Testis (tissue), 5 donors: ENCODE data around the gene SNX8. TPM values are rescaled to one million over a fixed set of nuclear protein-coding genes. Genes with fewer than 3 reads are reported as not detected.

Experiments
- DNase-seq: peaks from one replicate; pipeline ENCODE4 v3.0.0-alpha.2; 2019
- H3K27ac ChIP-seq, 2 donors: fragments of 200-600 bp; sonication (generic); one replicate each; pipeline ENCODE4 v1.5.1; 2019
- H3K27me3 ChIP-seq: fragments of 200-600 bp; sonication (generic); one replicate; pipeline ENCODE4 v1.5.1; 2019
- H3K36me3 ChIP-seq: fragments of 200-600 bp; sonication (generic); one replicate; pipeline ENCODE4 v1.5.1; 2017; ENCODE audit warnings: low read depth; ENCODE audit errors: missing control alignments
- H3K4me1 ChIP-seq: fragments of 200-600 bp; sonication (generic); one replicate; pipeline ENCODE4 v1.5.1; 2019
- H3K4me3 ChIP-seq, 2 donors: fragments of 200-600 bp; sonication (generic); one replicate each; pipeline ENCODE4 v1.5.1; 2017 to 2019
- H3K9me3 ChIP-seq: fragments of 200-600 bp; sonication (generic); one replicate; pipeline ENCODE4 v1.5.1; 2017
- CTCF ChIP-seq, 3 experiments: fragments of 450-650 bp in 2 of 3; fragments of 200-600 bp in 1 of 3; sonication (generic) in 1 of 3; IDR thresholded peaks; one replicate each; pipeline ENCODE4 v1.5.1; 2016 to 2019; ENCODE audit warnings: antibody characterized with exemption in 3 of 3, mild to moderate bottlenecking in 2 of 3, moderate library complexity in 1 of 3
- POLR2A ChIP-seq: fragments of 450-650 bp; IDR thresholded peaks from one replicate; pipeline ENCODE4 v1.6.1; 2017; ENCODE audit warnings: antibody characterized with exemption, mild to moderate bottlenecking, moderate library complexity
- WGBS, 2 donors: methylation state at CpG; one replicate each; pipeline ENCODE4 v1.1.5; 2018; 5-methylcytosine and 5-hydroxymethylcytosine counted together
- intact Hi-C: fragments of 100-400 bp; cut with DNase I; formaldehyde crosslinking; loops from one replicate; pipeline ENCODE4 v1.15.1; 2023; ENCODE audit warnings: low total_unique reads
- long read RNA-seq, 2 donors: transcript quantifications; one replicate each; lab custom pipeline, GENCODE V29; 2026
- polyA plus RNA-seq: library from polyadenylated mRNA; stranded (reverse); fragments of 350-450 nt; fragmentation: Illumina TruSeq; extraction: RNeasy Lipid Tissue Mini Kit (QIAGEN cat#74804); gene quantifications from one replicate; pipeline ENCODE4 v1.2.3, GENCODE V29; 2014; ENCODE audit warnings: low read depth, low replicate concordance; ENCODE audit not compliant: insufficient read depth
- total RNA-seq, 2 donors: library from RNA; depleted of rRNA; stranded (reverse); fragments of >200 nt; gene quantifications; one replicate each; pipeline ENCODE4 v1.2.3, GENCODE V29; 2016

The SNX8 gene
- total RNA-seq (10 to 100 TPM; 50.9 to 66.8 TPM), polyA plus RNA-seq (90.8 TPM)
- long read RNA-seq, donor 1, full-length matches to known transcripts, result 7 of 47 reads
- long read RNA-seq, donor 1, partial matches to known transcripts, result 22 of 47 reads
- long read RNA-seq, donor 1, other reads (novel, unspliced or antisense), result 18 of 47 reads
- long read RNA-seq, donor 2, full-length matches to known transcripts, result 3 of 3 reads
- long read RNA-seq, donor 2, partial matches to known transcripts, result 0 of 3 reads
- long read RNA-seq, donor 2, other reads (novel, unspliced or antisense), result 0 of 3 reads

- peaks cover 22% of the 10 kb centered on the region for H3K4me1 ChIP-seq
- H3K27me3 ChIP-seq, result no peaks in the 10 kb centered on the region
- intact Hi-C loops, result no loop called here
- no peak for TF ChIP-seq POLR2A
- TF ChIP-seq CTCF (IDR thresholded peaks at IDR 0.05), result no peak
- no peaks in the 10 kb centered on the region for H3K36me3 ChIP-seq
- H3K9me3 ChIP-seq, result no peaks in the 10 kb centered on the region
- H3K27ac ChIP-seq, result peak within 1 kb of the TSS; percentile 81 to 83
- peak within 1 kb of the TSS; percentile 73 to 94 for H3K4me3 ChIP-seq
- WGBS, 2 donors, result 2% methylated on average over 24 to 36 of the region's 78 CpGs
- peak; percentile 94 for DNase-seq
These were observed at the start of gene SNX8 for GRCh38 chr7:2314209-2314955. TSS of gene SNX8 (minus strand) at chr7:2314441. CDS start at chr7:2314421, 20 bp downstream.

GRCh38 chr7:2362385-2363088 lies 48.3 kb upstream of the SNX8 start:
- 88 to 93% methylated on average over 24 to 27 of the region's 27 CpGs for WGBS, 2 donors
- H3K27me3 ChIP-seq, result no peaks in the 10 kb centered on the region
- intact Hi-C loops, result no loop called here
- no peak overlapping the region for H3K27ac ChIP-seq
- DNase-seq, result no peak
- H3K4me1 ChIP-seq, result peaks cover 23% of the 10 kb centered on the region
- no peaks in the 10 kb centered on the region for H3K36me3 ChIP-seq
- H3K9me3 ChIP-seq, result no peaks in the 10 kb centered on the region
- TF ChIP-seq POLR2A, result no peak
- no peak for TF ChIP-seq CTCF (IDR thresholded peaks at IDR 0.05)
- no peak overlapping the region for H3K4me3 ChIP-seq

GRCh38 chr7:2360796-2361195 lies 46.6 kb upstream of the SNX8 start:
- intact Hi-C loops, result no loop called here
- H3K4me3 ChIP-seq, result no peak overlapping the region
- H3K4me1 ChIP-seq, result peaks cover 39% of the 10 kb centered on the region
- H3K27me3 ChIP-seq, result no peaks in the 10 kb centered on the region
- peak overlapping the region; percentile 56 to 65 for H3K27ac ChIP-seq
- TF ChIP-seq CTCF (IDR thresholded peaks at IDR 0.05) (no peak), POLR2A (no peak)
- WGBS, 2 donors, result 57 to 76% methylated on average over 6 of the region's 6 CpGs
- DNase-seq, result peak; percentile 92
- no peaks in the 10 kb centered on the region for H3K9me3 ChIP-seq
- H3K36me3 ChIP-seq, result no peaks in the 10 kb centered on the region

GRCh38 chr7:2359610-2360009 lies 45.4 kb upstream of the SNX8 start:
- no peaks in the 10 kb centered on the region for H3K27me3 ChIP-seq
- peaks cover 39% of the 10 kb centered on the region for H3K4me1 ChIP-seq
- H3K36me3 ChIP-seq, result no peaks in the 10 kb centered on the region
- H3K4me3 ChIP-seq, result no peak overlapping the region
- H3K27ac ChIP-seq, result peak overlapping the region; percentile 56 to 65
- H3K9me3 ChIP-seq, result no peaks in the 10 kb centered on the region
- intact Hi-C loops, result no loop called here
- WGBS, 2 donors, result 84 to 91% methylated on average over 11 of the region's 11 CpGs
- no peak for DNase-seq
- TF ChIP-seq POLR2A (no peak), CTCF (IDR thresholded peaks at IDR 0.05) (no peak)
